GM18858 (cell line): ENCODE data around the gene FDXR.
"Not testable (repeated sequence)": the region's sequence is repeated elsewhere in the genome, so short reads cannot be mapped to it uniquely, and the experiment has no call there.

Experiments
- ATAC-seq: cut with Tn5 transposase; IDR thresholded peaks from one replicate; pipeline ENCODE4 v1.9.1; 2021; ENCODE audit not compliant: unreplicated experiment

The FDXR gene

DNA sequence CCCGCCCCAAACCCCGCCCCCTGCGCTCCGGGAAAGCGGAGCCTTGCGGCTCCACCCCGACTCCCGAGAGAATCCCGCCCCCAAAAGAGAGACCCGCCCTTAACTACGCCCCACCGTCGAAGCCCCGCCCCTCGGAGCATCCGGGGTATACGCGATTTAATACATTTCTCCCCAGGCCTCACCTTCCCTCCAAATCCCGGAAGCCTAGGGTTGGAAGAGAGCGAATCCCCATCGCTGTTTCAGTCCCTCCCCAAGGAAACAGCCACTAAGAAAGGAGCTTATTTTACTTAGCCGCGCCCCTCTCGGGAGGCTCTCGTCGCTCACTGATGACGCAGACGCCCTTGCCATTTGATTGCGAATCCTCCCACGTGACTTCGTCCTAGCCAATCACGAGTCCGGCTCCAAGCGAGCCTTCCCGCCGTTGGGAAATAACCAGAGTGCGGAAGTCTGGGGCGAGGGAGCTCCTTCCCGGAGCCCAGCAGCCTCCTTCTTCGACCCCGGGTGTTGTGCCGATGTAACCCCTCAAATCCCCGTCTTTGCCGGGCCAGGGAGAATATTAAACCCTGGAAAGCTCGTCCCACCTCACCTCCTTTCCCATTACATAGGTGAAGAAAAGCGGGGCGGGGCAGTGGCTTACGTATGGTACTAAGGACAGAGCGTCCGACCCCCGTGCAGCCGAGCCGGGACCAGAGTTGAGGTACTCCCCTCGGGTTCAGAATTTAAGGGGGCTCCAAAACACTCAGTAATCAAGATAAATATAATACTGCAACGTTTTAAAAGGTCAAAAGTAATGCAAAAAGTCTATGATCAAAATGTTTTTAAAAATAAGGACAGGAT lies 461 bp upstream of the FDXR start:
- peak; percentile 68 for ATAC-seq

DNA sequence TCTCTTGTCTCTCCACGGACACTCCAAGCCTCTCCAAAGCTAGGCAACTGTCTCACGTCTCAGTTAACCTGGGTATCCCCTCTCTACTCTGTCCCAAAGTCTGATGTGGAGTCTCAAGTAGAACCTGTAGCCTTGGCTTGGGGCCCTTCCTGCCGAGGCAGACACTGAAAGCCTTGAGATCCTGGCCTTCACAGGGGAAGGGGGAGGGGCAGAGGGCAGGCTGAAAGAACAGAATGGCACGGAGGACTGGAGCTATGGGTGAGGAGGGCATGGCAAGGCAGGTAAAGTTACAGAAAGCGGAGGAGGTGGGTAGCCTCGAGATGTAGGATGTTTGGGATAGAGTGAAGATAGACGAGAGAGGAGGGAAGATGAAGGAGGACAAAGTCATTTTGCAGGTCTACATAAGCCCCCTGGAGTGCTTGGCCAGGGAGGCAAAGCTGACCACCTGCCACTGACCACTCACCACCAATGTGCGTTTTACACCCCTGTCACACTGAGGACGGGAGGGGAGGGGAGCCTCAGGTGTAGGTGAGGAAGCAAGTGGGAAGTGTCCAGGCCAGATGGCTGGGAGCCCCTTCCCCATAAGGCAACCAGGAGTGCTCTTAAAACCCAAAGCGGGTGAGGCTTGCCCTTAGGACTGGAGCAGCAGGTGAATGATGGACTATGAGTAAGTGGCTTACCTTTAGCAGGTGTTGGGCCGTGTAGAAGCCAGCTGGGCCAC lies 1.3 kb downstream of the FDXR start:
- ATAC-seq: no peak

DNA sequence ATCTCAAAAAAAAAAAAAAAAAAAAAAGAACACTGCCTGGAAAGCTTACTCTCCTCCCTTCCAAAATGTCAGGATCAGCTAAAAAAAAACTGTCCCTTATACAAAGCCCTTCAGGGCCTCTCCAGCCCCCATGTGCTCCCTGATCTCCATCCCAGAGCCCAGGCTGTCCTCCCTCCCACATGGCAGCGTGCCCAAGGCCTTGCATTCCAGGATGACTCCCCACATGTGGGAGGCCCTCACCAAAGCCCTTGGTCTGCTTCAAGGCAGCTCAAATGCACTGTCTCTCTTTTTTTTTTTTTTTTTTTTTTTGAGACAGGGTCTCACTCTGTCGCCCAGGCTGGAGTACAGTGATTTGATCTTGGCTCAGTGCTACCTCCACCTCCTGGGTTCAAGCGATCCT lies 2.3 kb downstream of the FDXR start:
- no peak for ATAC-seq

DNA sequence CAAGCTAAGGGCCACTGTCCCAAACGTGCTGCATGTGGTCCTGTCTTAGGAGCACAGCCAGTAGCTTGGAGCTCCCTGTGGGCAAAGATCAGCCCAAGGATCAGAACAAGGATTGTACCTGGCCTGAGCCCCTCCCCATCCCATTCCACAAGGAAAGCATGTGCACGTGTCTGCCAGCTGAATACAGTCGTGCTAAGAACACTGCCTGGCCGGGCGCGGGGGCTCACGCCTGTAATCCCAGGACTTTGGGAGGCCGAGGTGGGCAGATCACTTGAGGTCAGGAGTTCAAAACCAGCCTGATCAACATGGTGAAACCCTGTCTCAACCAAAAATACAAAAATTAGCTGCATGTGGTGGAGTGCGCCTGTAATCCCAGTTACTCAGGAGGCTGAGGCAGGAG lies 2.8 kb downstream of the FDXR start:
- not testable (repeated sequence) for ATAC-seq

DNA sequence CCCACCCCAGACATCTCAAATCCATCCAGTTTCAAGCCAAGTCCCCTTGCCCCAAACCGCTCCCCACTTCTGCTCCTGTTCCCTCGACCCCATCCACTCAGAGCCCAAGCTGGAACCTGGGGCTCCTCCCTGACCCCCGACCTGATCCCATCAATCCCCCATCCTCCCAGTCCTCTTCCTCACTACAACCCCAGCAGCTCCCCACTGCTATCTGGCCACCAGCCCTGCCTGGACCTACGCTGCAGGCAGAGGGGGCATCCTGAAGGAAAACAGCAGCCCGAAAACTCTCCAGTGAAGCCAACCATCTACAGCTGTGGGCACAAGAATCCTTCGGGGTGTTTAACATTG lies 3.9 kb downstream of the FDXR start:
- ATAC-seq: no peak

DNA sequence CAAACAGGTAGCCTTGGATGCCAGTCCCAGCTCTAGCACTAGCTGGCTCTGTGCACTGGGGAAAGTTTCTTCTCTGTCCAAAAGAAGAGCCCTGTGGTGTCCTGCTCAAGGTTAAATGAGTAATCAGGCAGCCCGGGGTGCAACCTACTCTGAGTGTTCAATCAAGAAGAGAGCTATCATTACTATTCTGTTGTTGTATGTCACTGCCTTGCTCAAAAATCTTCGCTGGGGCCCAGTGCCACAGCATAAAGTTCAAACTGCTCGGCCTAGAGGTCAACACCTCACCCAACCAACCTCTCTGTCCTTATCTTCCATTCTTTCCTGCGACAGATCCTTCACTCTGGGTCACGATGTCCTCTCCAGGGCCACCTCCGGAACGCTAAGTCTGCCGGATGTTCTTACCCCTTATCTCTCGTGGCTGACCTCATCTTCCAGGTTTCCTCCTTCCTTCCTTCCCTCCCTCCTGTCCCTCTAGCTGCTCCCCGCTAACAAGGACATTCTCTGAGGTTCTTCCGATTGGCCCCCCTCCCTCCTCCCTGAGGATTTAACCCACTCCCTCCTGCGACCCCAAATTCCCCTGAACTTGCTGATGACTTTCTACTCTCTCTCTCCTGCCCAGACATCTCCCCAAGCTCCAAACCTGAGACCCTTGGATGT lies 4.4 kb downstream of the FDXR start:
- ATAC-seq: no peak

DNA sequence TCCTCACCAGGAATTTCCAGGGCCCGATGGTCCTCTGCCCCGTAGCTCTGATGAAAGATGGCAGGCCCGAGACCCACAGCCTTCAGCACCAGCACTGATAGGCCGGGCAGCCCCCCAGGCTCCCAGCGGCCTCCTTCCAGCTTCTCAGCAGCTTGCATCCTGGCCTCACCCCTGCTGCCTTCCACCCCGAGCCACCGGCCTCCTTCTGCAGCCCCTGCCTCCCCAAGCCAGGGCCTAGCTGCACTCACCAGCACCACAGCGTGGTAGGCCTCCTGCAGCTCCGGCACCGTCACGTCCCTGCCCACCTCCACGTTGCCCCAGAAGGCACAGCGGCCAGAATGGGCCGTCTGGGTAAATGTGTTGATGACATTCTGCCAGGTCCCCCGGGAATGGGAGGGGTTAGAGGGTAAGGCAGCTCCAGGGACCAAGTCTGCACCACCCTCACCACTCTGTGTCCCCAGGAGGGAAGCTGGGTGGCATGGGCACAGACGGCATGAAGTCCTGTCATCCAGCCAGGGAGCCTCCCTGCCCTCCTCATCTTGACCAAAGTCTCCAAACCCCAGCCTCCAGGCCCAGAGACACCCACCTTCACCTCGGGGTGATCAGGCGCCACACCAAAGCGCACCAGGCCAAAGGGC lies 6.5 kb downstream of the FDXR start:
- ATAC-seq: no peak

DNA sequence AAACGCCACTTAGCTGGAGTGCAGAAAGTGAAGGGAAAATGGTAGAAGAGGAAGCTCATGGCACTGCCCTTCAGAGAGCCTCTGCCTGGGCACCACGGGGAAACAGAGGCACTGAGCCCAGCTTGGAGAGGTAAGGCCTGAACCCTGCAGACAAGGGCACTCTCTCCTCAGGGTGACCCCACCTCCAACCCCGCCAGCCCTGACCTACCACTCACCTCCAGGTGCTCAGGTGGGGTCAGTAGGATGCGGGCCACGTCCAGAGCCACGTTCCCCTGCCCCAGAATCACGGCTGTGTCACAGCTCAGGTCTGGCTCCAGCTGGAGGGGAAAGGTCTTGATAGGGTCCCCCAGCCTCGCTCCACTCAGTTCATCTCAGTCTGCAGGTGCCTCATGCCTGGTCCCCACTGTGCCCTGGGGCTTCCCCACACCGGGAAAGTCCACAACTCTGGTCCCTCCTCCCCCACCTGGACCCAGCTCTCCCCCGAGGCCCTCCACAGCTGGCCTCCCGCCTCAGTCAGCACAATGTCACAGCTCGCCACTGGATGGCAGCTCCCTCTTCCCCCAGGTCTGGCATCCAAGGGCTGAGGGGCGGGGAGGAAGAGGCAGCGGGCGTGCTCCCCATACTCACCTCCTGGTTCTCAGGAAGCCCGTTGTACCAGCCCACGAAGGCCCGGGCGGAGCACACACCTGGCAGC lies 7.1 kb downstream of the FDXR start:
- no peak for ATAC-seq

DNA sequence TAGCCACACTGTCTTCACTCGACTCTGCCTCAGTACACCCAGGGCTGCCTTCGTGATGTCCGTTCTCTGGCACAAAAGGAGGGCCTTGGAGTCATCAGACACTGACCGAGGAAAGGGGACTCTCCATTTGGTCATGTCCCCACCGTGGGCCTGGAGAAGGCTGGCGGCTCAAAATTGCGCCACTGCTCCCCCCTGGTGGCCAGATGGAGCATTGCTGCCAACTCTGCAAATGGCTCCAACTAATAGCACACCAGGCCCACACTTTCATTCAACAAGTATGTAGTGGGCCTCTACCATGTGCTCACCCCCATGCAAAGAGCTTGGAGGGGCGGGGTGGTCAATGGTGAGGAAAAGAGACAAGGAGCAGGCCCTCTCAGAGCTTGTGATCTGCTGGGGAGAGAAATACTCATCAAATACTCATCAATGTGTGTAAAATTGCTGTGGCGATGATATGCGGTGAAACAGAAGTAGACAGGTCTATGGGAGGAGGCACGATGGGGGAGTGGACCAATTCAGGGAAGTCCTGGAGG lies 7.9 kb downstream of the FDXR start:
- ATAC-seq: no peak

DNA sequence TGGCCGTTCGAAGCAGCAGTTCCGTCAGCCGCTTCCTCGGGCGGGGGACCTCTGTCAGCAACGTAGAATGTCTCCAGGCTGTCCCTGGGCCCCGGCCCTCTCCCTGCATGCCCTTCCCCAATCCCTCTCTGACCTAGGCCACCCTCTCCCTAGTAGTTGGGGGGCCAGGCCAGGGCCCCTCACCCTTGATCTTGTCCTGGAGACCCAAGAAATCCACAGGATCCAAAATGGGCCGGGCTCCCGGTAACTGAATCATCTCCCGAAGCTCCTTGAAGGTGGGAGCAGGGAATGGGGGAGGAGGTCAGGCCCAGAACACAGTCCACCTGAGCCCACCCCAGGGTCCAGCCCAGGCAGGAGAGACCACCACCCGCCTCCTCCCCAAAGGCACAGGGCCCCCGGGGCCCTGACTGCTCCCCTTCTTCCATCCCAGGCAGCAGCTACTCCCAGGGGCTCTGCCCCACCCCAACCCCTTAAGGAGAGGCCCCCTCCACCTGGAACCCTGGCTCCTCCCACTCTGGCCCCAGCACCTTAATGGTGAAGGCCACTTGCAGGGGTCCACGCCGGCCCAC lies 8.4 kb downstream of the FDXR start:
- ATAC-seq: no peak

DNA sequence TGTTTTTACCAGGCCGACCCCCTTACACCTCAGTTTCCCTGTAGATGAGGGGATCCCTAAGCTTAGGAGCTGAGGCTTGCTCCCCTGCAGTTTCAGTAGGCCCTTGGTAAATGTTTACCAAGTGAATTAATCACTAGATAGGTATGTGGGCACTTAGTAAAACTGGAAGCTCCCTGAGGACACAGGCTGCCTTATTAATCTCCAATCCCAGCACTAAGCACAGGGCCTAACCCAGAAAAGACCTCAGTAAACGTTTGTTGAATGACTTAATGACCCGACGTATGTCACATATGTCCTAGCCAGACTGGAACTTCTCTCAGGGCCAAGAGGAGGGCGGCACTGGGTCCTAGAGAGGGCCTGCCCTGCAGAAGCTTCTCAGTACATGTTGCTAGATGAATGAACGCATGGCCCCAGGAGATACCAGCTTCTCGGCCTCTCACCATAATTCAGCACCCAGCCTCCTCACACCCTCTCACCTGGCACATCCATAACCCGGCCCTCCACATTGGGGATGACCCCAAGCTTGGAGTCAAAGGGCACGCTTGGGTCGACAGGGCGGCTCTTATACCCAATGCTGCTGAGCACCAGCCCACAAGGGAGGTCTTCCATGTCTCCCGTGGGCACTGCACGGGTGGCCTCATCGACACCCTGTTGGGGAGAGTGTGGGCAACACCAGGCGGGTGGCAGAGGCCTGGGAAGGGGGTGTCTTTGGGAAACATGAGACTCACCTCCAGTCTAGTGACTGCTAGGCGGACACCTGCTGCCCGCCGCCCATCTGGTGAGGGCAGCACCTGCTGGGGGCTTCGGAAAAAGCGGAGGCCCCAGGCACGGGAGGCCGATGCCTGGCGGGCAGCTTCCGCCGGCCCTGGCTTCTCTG lies 9.1 kb downstream of the FDXR start:
- no peak for ATAC-seq

DNA sequence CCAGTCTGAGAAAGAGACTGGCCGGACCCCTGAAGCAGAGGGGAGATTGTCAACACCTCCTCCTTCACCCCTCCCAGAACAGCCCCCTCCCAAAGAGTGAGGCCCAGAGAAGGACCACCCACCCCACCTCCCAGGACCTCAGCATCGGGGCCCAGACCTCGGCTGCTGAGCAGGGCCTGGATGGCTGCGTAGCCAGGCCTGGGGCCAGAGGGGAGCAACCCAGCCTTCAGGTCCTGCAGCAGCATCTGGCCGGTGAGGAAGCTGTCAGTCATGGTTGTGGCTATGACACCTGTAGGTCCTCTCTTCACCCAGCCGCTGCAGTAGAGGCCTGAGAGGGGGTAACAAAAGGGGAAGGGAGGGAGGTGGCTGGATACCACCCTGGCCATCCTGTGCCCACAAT lies 9.9 kb downstream of the FDXR start:
- no peak for ATAC-seq

DNA sequence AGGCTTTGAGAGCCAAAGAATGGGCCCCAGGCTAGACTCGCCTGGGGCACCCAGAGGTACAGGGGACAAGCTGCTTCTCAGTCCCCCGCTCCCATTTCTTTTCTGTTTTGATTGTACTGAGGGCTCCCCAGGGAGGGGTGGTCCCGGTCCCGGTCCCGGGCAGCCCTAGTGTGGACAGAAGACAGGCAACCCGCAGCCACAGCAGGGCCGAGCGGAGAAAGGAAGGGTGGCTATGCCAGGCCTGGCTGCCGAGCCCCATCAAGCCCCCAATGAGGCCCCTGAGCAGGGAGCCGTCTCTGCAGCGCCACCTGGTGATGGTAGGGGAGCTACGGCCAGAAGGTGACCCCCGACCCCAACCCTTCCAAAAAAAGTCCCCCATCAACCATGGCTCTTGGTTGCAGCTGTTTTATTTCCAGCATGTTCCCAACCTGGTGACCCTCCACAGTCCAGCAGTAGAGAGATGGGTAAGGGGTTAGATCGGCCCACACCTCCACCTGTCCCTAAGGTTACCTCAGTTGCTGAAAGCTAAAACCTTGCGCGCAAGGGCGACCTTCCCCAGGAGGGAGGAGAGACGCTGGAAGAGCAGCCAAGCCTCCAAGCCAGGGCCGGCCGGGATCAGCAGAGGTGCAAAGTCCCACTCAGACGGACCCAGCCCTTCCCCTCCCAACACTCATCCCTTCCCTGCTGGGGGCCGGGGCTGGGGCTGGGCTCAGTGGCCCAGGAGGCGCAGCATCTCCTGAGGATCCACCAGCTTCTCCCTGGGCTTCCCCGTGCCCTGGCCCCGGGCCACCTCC lies 10.5 kb downstream of the FDXR start:
- no peak for ATAC-seq

DNA sequence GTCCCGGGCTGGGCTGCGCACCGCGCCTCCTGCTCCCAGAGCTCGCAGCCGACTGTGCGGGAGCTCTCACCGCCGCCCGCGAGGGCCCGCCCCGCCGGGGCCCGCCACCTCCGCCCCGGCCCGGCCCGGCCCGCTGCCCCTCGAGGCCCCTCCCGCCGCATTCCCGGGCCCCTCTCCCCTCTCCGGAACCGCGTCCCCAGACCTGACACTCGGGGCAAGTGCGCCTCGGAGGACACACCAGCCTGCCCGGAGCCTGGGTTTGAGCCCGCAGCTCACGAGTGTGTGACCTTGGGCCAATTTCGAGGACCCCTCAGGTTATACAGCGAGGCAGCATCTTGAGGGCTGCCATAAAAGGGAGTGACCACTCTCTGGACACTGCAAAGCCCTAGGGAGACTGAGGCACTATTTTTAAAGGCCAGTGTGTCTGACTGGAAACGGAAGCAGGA lies 11.1 kb downstream of the FDXR start:
- no peak for ATAC-seq

DNA sequence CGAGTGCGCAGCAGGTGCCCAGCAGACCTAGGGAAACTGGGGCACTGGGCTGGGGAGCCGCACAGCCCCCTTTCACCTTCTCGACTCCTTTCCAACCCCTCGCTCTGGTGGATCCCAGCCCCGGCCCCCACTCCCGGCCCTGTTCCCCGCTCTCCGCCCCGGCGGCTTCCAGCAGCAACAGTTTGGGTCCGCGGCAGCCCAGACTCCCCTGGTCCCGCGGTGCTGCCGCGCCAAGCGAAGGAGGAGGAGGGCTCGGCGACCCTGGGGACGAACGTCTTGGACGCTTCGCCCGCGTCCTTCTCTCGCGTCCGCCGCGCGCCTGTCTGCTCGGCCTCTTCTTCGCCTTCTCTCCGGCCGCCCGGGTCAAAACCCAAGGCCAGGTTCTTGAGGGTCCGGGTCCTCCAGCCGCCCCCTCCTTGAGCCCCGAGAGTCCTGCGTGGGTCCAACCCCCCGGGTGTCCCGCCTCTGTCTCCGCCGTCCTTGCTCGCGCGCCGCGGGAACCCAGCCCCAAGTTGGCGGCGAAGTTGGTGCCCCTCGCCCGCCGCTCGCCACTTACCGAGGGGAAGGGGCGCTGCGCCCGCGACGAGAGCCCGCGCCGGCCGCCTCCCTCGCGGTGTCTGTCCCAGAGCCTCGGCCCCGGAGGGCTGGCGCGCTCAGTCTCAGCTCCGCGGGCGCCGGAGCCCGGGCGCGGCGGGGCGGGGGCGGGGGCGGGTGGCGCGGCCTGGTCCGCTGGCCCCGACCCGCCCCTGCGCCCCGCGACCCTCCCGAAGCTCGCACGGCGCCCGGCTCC lies 11.7 kb downstream of the FDXR start:
- no peak for ATAC-seq

DNA sequence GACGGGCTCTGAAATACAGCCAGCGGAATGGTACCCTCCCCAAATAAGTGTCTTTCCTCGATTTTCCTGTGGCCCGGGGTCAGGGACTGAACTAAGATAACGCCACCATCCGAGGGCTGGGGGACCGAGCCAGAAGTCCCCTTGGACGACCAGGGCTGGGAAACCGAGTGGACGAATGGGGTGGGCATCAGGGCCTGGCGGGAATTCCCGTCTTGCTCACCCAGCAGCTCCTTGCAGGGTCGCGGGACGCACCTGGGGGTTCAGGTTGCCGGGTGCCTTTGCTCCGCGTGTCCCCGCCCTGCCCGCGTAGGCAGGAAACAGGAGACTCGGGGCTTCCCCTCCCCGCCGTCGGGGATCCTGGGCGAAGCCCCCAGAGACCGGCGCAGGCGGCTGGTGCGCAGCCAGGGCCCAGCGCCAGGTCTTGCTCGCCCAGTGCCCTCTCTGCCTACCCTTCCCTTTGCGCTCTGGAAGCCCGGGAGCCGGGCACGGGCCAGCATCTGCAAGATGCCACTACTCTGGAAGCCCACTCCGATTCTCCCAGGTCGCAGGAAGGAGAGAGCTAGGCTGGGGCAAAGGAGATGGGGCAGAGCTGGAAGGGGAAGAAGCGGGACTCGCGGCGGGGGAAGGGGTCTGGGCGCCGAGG lies 12.4 kb downstream of the FDXR start:
- no peak for ATAC-seq

DNA sequence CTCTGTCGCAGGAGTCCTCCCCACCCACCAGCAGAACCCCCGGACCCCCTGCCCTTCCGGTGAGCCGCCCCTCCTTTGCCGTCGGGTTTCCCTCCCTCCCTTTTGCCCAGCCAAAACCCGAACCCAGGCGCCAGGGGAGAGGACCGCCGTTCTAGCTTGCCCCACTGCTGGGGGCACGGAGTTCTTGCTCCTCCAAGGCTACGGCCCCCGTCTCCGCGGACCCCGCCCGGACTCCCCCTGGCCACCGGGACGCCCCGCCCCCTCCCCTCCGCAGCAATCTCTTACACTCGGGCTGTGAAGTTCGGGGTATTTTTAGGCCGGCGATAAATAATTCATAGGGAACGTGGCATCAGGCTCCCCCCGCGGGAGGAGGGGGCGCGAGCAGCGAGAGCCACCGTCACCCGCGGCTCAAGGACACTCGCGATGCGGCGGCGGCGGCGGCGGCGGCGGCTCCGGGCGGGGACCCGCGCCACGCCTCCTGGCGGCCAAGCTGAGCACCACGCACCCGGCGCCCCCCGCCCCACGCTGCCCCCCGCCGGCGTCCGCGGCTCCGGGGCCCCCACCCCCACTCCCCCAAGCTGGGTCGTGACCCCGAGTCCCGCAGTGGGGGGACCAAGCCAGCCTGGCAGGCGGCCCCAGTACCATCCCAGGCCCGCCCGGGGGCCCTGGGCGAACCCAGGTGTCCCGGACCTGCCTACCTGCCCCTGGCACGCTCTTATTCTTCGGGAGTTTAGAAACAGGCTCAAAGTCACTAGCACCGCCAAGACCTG lies 13.2 kb downstream of the FDXR start, which contains the start of gene GRIN2C:
Gene GRIN2C (minus strand): TSS at position 427 of the 770 bp plus-strand sequence. CDS start 4,793 bp downstream, outside the sequence.
- ATAC-seq: no peak
